NCI-H2171 treated with DMSO at 0.1 percent for 48 hours (cell line): ENCODE measurements around the gene ZZZ3.
"Not testable (repeated sequence)": the region's sequence is repeated elsewhere in the genome, so short reads cannot be mapped to it uniquely, and the experiment has no call there.

ENCODE experiments used
- DNase-seq: peaks from one replicate; lab custom pipeline; 2025; lab: John Stamatoyannopoulos, UW

The ZZZ3 gene

DNA sequence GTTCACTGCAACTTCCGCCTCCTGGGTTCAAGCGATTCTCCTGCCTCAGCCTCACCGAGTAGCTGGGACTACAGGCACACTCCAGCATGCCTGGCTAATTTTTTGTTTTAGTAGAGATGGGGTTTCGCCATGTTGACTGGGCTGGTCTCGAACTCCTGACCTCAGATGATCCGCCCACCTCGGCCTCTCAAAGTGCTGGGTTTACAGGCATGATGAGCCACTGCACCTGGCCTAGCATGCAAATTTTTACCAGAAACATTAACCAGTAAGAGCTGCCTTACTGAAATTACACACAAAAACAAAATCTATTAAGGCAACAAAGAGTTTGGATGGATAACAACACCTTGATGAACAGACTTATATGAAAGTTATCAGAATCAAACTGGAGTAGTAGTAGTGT lies 12.1 kb downstream of the ZZZ3 start:
- DNase-seq = no peak

GRCh38 chr1:77668924-77669449 lies 13.5 kb downstream of the ZZZ3 start:
- no peak for DNase-seq

DNA sequence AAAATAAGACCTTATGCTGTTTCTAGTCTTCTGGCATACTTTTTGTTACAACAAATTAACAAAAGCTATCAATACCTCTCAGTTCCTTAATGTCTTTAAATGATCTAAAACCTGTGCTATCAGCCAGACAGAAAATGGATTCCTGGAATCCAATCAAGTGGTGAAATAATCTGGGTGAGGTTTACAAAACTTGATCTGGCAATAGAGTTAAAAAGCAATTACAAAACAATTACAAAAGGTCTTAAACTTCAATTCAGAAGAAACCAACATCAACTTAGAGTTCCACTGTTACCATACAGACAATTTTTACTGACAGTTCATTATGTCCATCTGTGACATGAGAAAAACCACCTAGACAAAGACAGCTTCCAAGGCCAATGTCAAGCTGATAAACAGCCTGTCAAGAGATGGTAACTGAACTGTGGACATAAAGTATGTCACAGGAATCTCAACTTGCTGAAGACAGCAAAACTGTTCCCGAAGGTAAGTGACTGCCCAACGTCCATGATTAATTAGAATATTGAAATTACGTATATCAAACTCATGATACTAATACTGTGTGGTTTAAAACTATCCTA lies 17.4 kb downstream of the ZZZ3 start:
- DNase-seq = no peak

DNA sequence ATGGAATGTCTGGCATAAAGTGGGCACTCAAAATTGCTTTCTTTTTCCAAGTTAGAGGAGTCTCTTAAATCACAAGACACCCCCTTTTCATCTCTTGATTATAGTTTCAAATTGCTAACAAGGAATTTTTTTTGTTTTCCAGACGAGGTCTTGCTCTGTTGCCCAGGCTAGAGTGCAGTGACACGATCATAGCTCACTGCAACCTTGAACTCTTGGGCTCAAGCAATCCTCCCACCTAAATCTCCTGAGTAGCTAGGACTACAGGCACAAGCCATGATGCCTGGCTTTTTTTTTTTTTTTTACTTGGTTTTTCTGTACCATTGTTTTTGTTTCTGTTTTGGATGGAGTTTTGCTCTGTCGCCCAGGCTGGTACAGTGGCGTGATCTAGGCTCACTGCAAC lies 20.8 kb downstream of the ZZZ3 start:
- no peak for DNase-seq

GRCh38 chr1:77659879-77660593 lies 22.4 kb downstream of the ZZZ3 start:
- no peak for DNase-seq

DNA sequence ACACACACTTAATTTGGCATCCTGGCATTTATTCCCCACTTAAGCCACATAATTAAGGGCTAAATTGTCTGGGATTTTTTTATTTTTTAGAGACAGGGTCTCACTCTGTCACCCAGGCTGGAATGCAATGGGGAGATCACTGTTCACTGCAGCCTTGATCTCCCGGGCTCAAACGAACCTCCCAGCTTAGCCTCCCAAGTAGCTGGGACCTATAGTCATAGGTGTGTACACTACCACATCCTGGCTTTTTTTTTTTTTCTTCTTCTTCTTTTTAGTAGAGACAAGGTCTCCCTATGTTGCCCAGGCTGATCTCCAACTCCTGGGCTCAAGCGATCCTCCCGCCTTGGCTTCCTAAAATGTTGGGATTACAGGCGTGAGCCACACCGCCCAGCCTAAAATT lies 24.2 kb downstream of the ZZZ3 start:
- DNase-seq = no peak

- no peak for DNase-seq
Measured at GRCh38 chr1:77655431-77655974, 27.0 kb downstream of the ZZZ3 start.

- DNase-seq = no peak
Measured at GRCh38 chr1:77652970-77653516, 29.4 kb downstream of the ZZZ3 start.

GRCh38 chr1:77652268-77652667 lies 30.2 kb downstream of the ZZZ3 start:
- no peak for DNase-seq

DNA sequence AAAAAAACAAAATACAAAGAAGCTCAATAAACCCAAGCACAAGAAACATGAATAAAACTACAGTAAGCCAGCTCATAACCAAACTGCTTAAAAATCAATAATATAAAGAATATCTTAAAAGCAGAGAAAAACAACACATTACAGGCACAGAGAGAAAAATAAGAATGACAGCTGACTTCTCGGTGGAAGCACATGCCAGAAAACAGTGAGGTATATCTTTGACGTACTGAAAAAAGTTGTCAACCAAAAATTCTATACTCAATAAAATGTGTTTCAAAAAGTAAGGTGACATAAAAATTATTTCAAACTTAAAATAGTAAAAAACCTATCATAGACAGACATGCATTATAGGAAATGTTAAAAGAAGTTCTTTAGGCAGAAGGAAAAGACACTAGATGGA lies 33.3 kb downstream of the ZZZ3 start:
- DNase-seq = no peak

- DNase-seq = not testable (repeated sequence)
Measured at GRCh38 chr1:77646224-77646623, 36.2 kb downstream of the ZZZ3 start.

DNA sequence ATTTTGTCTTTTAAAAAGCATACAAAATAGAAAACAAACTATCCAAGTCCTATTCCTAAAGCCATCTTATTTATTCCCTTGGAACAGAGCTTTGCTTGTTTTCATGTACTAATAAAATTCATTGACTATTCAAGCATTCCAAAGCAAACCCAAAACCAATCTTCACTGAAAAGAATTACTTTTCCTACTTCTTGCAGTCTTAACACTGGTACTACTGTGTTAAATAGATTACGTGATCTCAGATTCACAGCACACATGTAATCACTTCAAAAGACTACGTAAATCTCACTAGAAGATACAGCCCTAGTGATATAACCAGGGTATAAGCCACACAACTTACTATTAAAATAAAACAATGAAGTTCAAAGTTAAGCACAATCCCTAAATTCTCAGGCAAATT lies 39.0 kb downstream of the ZZZ3 start:
- no peak for DNase-seq

- DNase-seq = no peak
Measured at GRCh38 chr1:77642941-77643340, 39.5 kb downstream of the ZZZ3 start.

DNA sequence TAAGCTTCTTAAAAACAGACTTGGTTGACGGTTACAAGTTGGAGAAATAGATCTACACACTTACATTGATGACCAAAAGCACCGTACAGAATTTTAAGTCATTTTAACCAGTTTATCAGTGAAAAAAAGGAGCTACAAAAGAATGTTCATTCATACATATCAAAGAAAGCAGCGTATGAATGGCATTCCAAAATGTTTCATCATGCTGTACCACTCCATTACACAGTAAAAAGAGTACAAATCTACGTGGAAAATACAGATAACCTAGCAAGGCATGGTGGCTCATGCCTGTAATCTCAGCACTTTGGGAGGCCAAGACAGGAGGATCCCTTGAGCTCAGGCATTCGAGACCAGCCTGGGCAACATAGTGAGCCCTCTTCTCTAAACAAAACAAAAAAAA lies 40.3 kb downstream of the ZZZ3 start:
- no peak for DNase-seq

DNA sequence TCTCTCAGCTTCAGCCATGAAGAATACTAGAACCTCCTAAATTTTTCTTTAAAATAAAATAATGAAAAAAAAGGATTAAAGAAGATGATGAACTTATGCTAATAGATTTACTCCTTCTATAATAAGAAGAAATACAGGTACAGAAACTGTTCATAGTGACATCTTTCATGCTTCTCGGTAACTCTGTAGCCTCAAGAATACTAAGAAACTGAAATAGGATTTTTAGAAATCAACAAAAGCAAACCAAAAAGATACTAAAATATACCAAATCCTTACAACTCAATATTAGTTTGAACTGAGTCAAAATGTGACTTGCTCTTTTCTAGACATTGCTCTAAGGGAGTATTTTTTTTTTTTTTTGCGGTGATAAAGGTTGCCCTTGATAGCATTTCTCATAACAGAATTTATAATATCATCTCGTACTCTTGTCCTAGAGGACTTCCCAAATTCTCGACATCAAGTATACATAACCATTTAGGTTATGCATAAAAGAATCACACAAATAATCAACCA lies 42.8 kb downstream of the ZZZ3 start:
- no peak for DNase-seq

DNA sequence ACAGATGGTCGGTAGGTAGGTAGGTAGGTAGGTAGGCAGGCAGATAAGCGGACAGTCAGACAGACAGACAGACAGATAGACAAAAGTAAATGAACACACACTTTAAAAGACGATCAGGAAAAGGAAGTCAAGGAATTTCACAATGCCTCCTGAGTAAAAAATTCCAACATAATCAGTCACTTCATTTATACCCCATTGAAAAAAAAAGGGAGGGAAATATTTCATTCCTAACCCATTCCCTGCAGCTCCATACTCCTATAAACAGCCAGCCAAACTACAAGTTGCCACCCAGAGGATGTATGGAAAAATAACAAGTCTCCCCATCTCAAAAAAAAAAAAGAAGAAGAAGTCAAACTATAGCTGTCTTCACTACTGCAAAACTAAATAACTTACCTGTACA lies 43.4 kb downstream of the ZZZ3 start:
- DNase-seq = no peak

GRCh38 chr1:77636864-77637263 lies 45.6 kb downstream of the ZZZ3 start:
- DNase-seq = no peak
